Skeletal muscle satellite cell (primary cell): ENCODE data around the gene MARVELD1.
A peak's percentile ranks its signal among the peaks of the same experiment; 100 is the strongest.

Experiments used
- H3K27me3 ChIP-seq: 2 replicates; pipeline ENCODE4 v1.7.0; 2013; ENCODE audit warnings: low read length; ENCODE audit not compliant: control insufficient read depth, insufficient read depth
- H3K36me3 ChIP-seq: 2 replicates; pipeline ENCODE4 v1.7.0; 2013; ENCODE audit warnings: mild to moderate bottlenecking, control low read depth, low read length; ENCODE audit not compliant: insufficient read depth
- H3K4me1 ChIP-seq: 2 replicates; pipeline ENCODE4 v1.7.0; 2013; ENCODE audit warnings: low read length; ENCODE audit not compliant: control insufficient read depth, insufficient read depth
- H3K4me2 ChIP-seq: 2 replicates; pipeline ENCODE4 v1.7.0; 2013; ENCODE audit warnings: mild to moderate bottlenecking, low read length
- H3K4me3 ChIP-seq: 2 replicates; pipeline ENCODE4 v1.7.0; 2013; ENCODE audit warnings: low read length
- H3K9ac ChIP-seq: 2 replicates; pipeline ENCODE4 v1.7.0; 2013; ENCODE audit warnings: mild to moderate bottlenecking, low read depth, low read length, moderate library complexity
- H3K9me3 ChIP-seq: replicated peaks from 2 replicates; pipeline ENCODE4 v1.7.0; 2013; ENCODE audit warnings: mild to moderate bottlenecking, control low read depth, low read length

Gene MARVELD1

GRCh38 chr10:97748116-97748515, 34.6 kb downstream of the MARVELD1 start:
- no peaks in the 10 kb centered on the region for H3K4me1 ChIP-seq
- no peak overlapping the region for H3K4me2 ChIP-seq
- no peak overlapping the region for H3K4me3 ChIP-seq
- peaks cover 73% of the 10 kb centered on the region for H3K36me3 ChIP-seq
- no peaks in the 10 kb centered on the region for H3K9me3 ChIP-seq
- H3K27me3 ChIP-seq = no peaks in the 10 kb centered on the region
- H3K9ac ChIP-seq = no peak overlapping the region

GRCh38 chr10:97752956-97753355, 39.4 kb downstream of the MARVELD1 start:
- Histone ChIP-seq H3K27me3 (no peaks in the 10 kb centered on the region), H3K4me2 (no peak overlapping the region), H3K36me3 (peaks cover 90% of the 10 kb centered on the region), H3K9me3 (no peaks in the 10 kb centered on the region), H3K4me1 (no peaks in the 10 kb centered on the region), H3K4me3 (no peak overlapping the region), H3K9ac (no peak overlapping the region)

- no peak overlapping the region for H3K9ac ChIP-seq
- H3K4me3 ChIP-seq = no peak overlapping the region
- H3K36me3 ChIP-seq = peaks cover 84% of the 10 kb centered on the region
- H3K4me1 ChIP-seq = no peaks in the 10 kb centered on the region
- H3K4me2 ChIP-seq = no peak overlapping the region
- no peaks in the 10 kb centered on the region for H3K9me3 ChIP-seq
- H3K27me3 ChIP-seq = no peaks in the 10 kb centered on the region
These were observed 41.2 kb downstream of the MARVELD1 start for GRCh38 chr10:97754726-97755125.

- no peak overlapping the region for H3K9ac ChIP-seq
- H3K9me3 ChIP-seq = no peaks in the 10 kb centered on the region
- H3K4me1 ChIP-seq = no peaks in the 10 kb centered on the region
- no peaks in the 10 kb centered on the region for H3K27me3 ChIP-seq
- no peak overlapping the region for H3K4me2 ChIP-seq
- no peak overlapping the region for H3K4me3 ChIP-seq
- H3K36me3 ChIP-seq = peaks cover 84% of the 10 kb centered on the region
These were observed 42.2 kb downstream of the MARVELD1 start for GRCh38 chr10:97755718-97756117.

GRCh38 chr10:97757471-97757870, 43.9 kb downstream of the MARVELD1 start:
- no peak overlapping the region for H3K4me2 ChIP-seq
- no peaks in the 10 kb centered on the region for H3K27me3 ChIP-seq
- no peaks in the 10 kb centered on the region for H3K9me3 ChIP-seq
- H3K4me1 ChIP-seq = peaks cover 4% of the 10 kb centered on the region
- no peak overlapping the region for H3K9ac ChIP-seq
- no peak overlapping the region for H3K4me3 ChIP-seq
- H3K36me3 ChIP-seq = peaks cover 83% of the 10 kb centered on the region

GRCh38 chr10:97759158-97759887, 45.8 kb downstream of the MARVELD1 start:
- H3K36me3 ChIP-seq = peaks cover 66% of the 10 kb centered on the region
- H3K4me1 ChIP-seq = peaks cover 16% of the 10 kb centered on the region
- no peaks in the 10 kb centered on the region for H3K9me3 ChIP-seq
- no peak overlapping the region for H3K4me3 ChIP-seq
- H3K9ac ChIP-seq = no peak overlapping the region
- H3K4me2 ChIP-seq = no peak overlapping the region
- no peaks in the 10 kb centered on the region for H3K27me3 ChIP-seq

GRCh38 chr10:97759946-97760345, 46.4 kb downstream of the MARVELD1 start:
- Histone ChIP-seq H3K9me3 (no peaks in the 10 kb centered on the region), H3K9ac (no peak overlapping the region), H3K4me3 (no peak overlapping the region), H3K36me3 (peaks cover 59% of the 10 kb centered on the region), H3K4me2 (no peak overlapping the region), H3K27me3 (no peaks in the 10 kb centered on the region), H3K4me1 (peaks cover 22% of the 10 kb centered on the region)

GRCh38 chr10:97760461-97761257, 47.1 kb downstream of the MARVELD1 start:
- Histone ChIP-seq H3K27me3 (no peaks in the 10 kb centered on the region), H3K4me2 (no peak overlapping the region), H3K9ac (no peak overlapping the region), H3K9me3 (no peaks in the 10 kb centered on the region), H3K4me3 (no peak overlapping the region), H3K4me1 (peaks cover 28% of the 10 kb centered on the region), H3K36me3 (peaks cover 52% of the 10 kb centered on the region)

GRCh38 chr10:97761331-97761865, 47.9 kb downstream of the MARVELD1 start:
- no peaks in the 10 kb centered on the region for H3K27me3 ChIP-seq
- H3K4me2 ChIP-seq = no peak overlapping the region
- peaks cover 45% of the 10 kb centered on the region for H3K36me3 ChIP-seq
- no peaks in the 10 kb centered on the region for H3K9me3 ChIP-seq
- H3K4me3 ChIP-seq = no peak overlapping the region
- H3K9ac ChIP-seq = no peak overlapping the region
- H3K4me1 ChIP-seq = peaks cover 28% of the 10 kb centered on the region

- Histone ChIP-seq H3K9me3 (no peaks in the 10 kb centered on the region), H3K4me2 (no peak overlapping the region), H3K9ac (no peak overlapping the region), H3K36me3 (peaks cover 38% of the 10 kb centered on the region), H3K4me1 (peaks cover 28% of the 10 kb centered on the region), H3K27me3 (no peaks in the 10 kb centered on the region), H3K4me3 (no peak overlapping the region)
These were observed 48.5 kb downstream of the MARVELD1 start for GRCh38 chr10:97762056-97762455.

- Histone ChIP-seq H3K36me3 (peaks cover 33% of the 10 kb centered on the region), H3K4me2 (peak overlapping the region; percentile 28), H3K9ac (peak overlapping the region; percentile 18), H3K4me3 (no peak overlapping the region), H3K27me3 (no peaks in the 10 kb centered on the region), H3K4me1 (peaks cover 28% of the 10 kb centered on the region), H3K9me3 (no peaks in the 10 kb centered on the region)
These were observed 49.3 kb downstream of the MARVELD1 start for GRCh38 chr10:97762816-97763215.
